GM12878 (cell line): ENCODE results near the gene CENPK. TPM values are rescaled to one million over a fixed set of nuclear protein-coding genes. Genes with fewer than 3 reads are reported as not detected.

Experiments
- ATAC-seq: fragments of 200-7000 bp; cut with Tn5 transposase; 3 replicates; pipeline ENCODE4 v1.9.1; 2020; ENCODE audit warnings: mild to moderate bottlenecking, moderate library complexity
- BruUV-seq: library from RNA; stranded (reverse); fragments of 400-500 nt; replicated peaks from 2 replicates; lab custom pipeline; 2021; lab: Mats Ljungman, UMichigan
- CTCF ChIA-PET: fragments of 300-600 bp; sonication (Branson Sonifier 250); formaldehyde crosslinking; extraction: SDS; loops from one replicate; lab custom pipeline; 2021; ENCODE audit warnings: inconsistent platforms; lab: Yijun Ruan, JAX
- POLR2A ChIA-PET: fragments of 350-600 bp; formaldehyde crosslinking; extraction: SDS; loops from one replicate; lab custom pipeline; 2021; ENCODE audit warnings: inconsistent platforms; lab: Charles Lee
- RAD21 ChIA-PET: fragments of 300-600 bp; sonication (Branson Sonifier 250); formaldehyde crosslinking; loops from one replicate; lab custom pipeline; 2023; ENCODE audit warnings: antibody characterized with exemption; ENCODE audit not compliant: unreplicated experiment; lab: Charles Lee
- SMC1A ChIA-PET: fragments of 300-600 bp; sonication (Branson Sonifier 250); formaldehyde crosslinking; loops from one replicate; lab custom pipeline; 2023; ENCODE audit not compliant: unreplicated experiment, uncharacterized antibody; lab: Charles Lee
- DNase-seq: peaks from one replicate; pipeline ENCODE4 v3.0.0-alpha.2; 2011; ENCODE audit warnings: low read depth, low spot score
- FAIRE-seq: peaks from 3 replicates; lab custom pipeline; 2011; peaks lifted over from hg19 to GRCh38; lab: Jason Lieb, UNC
- H2AFZ ChIP-seq: 2 replicates; pipeline ENCODE4 v1.6.0; 2011; ENCODE audit warnings: low read depth, low read length, control low read depth; ENCODE audit not compliant: control insufficient read depth
- H3K27ac ChIP-seq: 2 replicates; pipeline ENCODE4 v1.5.1; 2011; ENCODE audit warnings: control low read depth; ENCODE audit not compliant: control insufficient read depth, insufficient read depth
- H3K27me3 ChIP-seq, 2 experiments: replicated peaks in 1 of 2; 2 replicates each; pipeline versions ENCODE4 v1.6.0 to v1.6.1; 2011; ENCODE audit warnings: low read length in 1 of 2; ENCODE audit not compliant: control insufficient read depth in 2 of 2, insufficient read depth in 2 of 2
- H3K36me3 ChIP-seq, 2 experiments: 2 replicates each; pipeline ENCODE4 v1.5.1; 2011; ENCODE audit warnings: low read length in 1 of 2; ENCODE audit not compliant: control insufficient read depth in 2 of 2, insufficient read depth in 2 of 2
- H3K4me1 ChIP-seq: 2 replicates; pipeline ENCODE4 v1.6.1; 2011; ENCODE audit warnings: mild to moderate bottlenecking, low read length, moderate library complexity, mixed read lengths; ENCODE audit not compliant: control insufficient read depth, insufficient read depth
- H3K4me2 ChIP-seq: 2 replicates; pipeline ENCODE4 v1.6.0; 2011; ENCODE audit warnings: control low read depth; ENCODE audit not compliant: control insufficient read depth, insufficient read depth
- H3K4me3 ChIP-seq: fragments of 200-600 bp; sonication (generic); 2 replicates; pipeline ENCODE4 v1.5.1; 2016
- H3K79me2 ChIP-seq: 2 replicates; pipeline ENCODE4 v1.6.0; 2011; ENCODE audit warnings: low read length; ENCODE audit not compliant: control insufficient read depth, insufficient read depth
- H3K9ac ChIP-seq: 2 replicates; pipeline ENCODE4 v1.8.0; 2011; ENCODE audit warnings: low read length, control low read depth, mixed read lengths; ENCODE audit not compliant: control insufficient read depth, insufficient read depth
- H3K9me3 ChIP-seq: replicated peaks from 3 replicates; pipeline ENCODE4 v1.5.1; 2011; ENCODE audit warnings: mild to moderate bottlenecking, low read length; ENCODE audit not compliant: control insufficient read depth, insufficient read depth
- H4K20me1 ChIP-seq: 2 replicates; pipeline ENCODE4 v1.6.0; 2011; ENCODE audit not compliant: control insufficient read depth, insufficient read depth
- CEBPZ ChIP-seq: fragments of 150-350 bp; IDR thresholded peaks from 2 replicates; pipeline ENCODE4 v1.6.1; 2016; ENCODE audit warnings: low read depth, low read length
- CREM ChIP-seq: IDR thresholded peaks from 2 replicates; pipeline ENCODE4 v1.6.1; 2014; ENCODE audit warnings: antibody characterized with exemption, low read depth
- EED ChIP-seq: sonication (generic); IDR thresholded peaks from 2 replicates; pipeline ENCODE4 v1.6.1; 2016; ENCODE audit warnings: antibody characterized with exemption, low read depth
- IRF5 ChIP-seq: fragments of 450-650 bp; IDR thresholded peaks from 2 replicates; pipeline ENCODE4 v1.6.1; 2017; ENCODE audit warnings: borderline replicate concordance
- NFIC ChIP-seq: IDR thresholded peaks from 2 replicates; pipeline ENCODE4 v1.6.1; 2012; ENCODE audit warnings: low read depth, mild to moderate bottlenecking, inconsistent platforms, low read length, moderate library complexity
- PAX5 ChIP-seq: IDR thresholded peaks from 2 replicates; pipeline ENCODE4 v1.6.1; 2011; ENCODE audit warnings: low read depth, low read length, borderline replicate concordance
- RAD21 ChIP-seq: IDR thresholded peaks from 2 replicates; pipeline ENCODE4 v1.6.1; 2011; ENCODE audit warnings: mild to moderate bottlenecking, low read depth, low read length, moderate library complexity; ENCODE audit not compliant: insufficient read depth
- RBBP5 ChIP-seq: fragments of 200-600 bp; sonication (generic); conservative IDR thresholded peaks from 2 replicates; pipeline ENCODE4 v1.6.1; 2016
- SMAD5 ChIP-seq: IDR thresholded peaks from 2 replicates; pipeline ENCODE4 v1.6.1; 2016; ENCODE audit warnings: antibody characterized with exemption, low read depth
- SP1 ChIP-seq: IDR thresholded peaks from one replicate; pipeline ENCODE4 v1.6.1; 2011; ENCODE audit warnings: low read depth, low read length
- SREBF2 ChIP-seq: IDR thresholded peaks from 2 replicates; pipeline ENCODE4 v1.6.1; 2012; ENCODE audit warnings: mild to moderate bottlenecking, low read length
- SRF ChIP-seq, 2 experiments: IDR thresholded peaks; 2 replicates each; pipeline ENCODE4 v1.6.1; 2011; ENCODE audit warnings: low read depth in 2 of 2, low read length in 2 of 2, mild to moderate bottlenecking in 1 of 2, moderate library complexity in 1 of 2
- YBX1 ChIP-seq: fragments of 450-650 bp; IDR thresholded peaks from 2 replicates; pipeline ENCODE4 v1.6.1; 2016; ENCODE audit warnings: antibody characterized with exemption
- ZBTB4 ChIP-seq: fragments of 450-650 bp; formaldehyde crosslinking; IDR thresholded peaks from 2 replicates; pipeline ENCODE4 v1.4.0; 2022; ENCODE audit warnings: mild to moderate bottlenecking, moderate library complexity
- ZNF622 ChIP-seq: fragments of 450-650 bp; IDR thresholded peaks from 2 replicates; pipeline ENCODE4 v1.6.1; 2017; ENCODE audit warnings: mild to moderate bottlenecking, inconsistent platforms
- ZZZ3 ChIP-seq: IDR thresholded peaks from 2 replicates; pipeline ENCODE4 v1.6.1; 2011; ENCODE audit warnings: low read depth; ENCODE audit not compliant: control insufficient read depth, insufficient read length
- WGBS: methylation state at CpG from one replicate; pipeline ENCODE4 v1.1.6; 2016; ENCODE audit warnings: low lambda C conversion rate; ENCODE audit not compliant: insufficient replicate concordance, insufficient coverage; ENCODE audit errors: missing lambda C conversion rate; 5-methylcytosine and 5-hydroxymethylcytosine counted together
- in situ Hi-C: fragments of 300-500 bp; cut with MboI; formaldehyde crosslinking; loops from 9 replicates; pipeline ENCODE4 v1.14.3; 2018; ENCODE audit warnings: mixed read lengths
- intact Hi-C: fragments of 100-400 bp; cut with micrococcal nuclease; formaldehyde crosslinking; loops from one replicate; pipeline ENCODE4 v1.14.2; 2022; ENCODE audit not compliant: unreplicated experiment
- polyA plus RNA-seq, 11 experiments: library from polyadenylated mRNA; depleted of rRNA in 4 of 11; unstranded in 6 of 11; stranded (reverse) in 5 of 11; fragments of >200 nt; fragmentation: Nextera tagmentation in 4 of 11; fragmentation: Illumina TruSeq in 1 of 11; extraction: Ambion mirVana in 4 of 11; extraction: Trizol in 1 of 11; gene quantifications; 1 replicate in 1 of 11; 2 replicates in 10 of 11; pipeline versions ENCODE4 v1.2.1 to v1.2.3, GENCODE V29; 2011 to 2016; ENCODE audit warnings: inconsistent platforms in 2 of 11, missing spikeins in 2 of 11, low read depth in 1 of 11
- total RNA-seq, 4 experiments: library from RNA; depleted of rRNA in 3 of 4; stranded (reverse); fragments of >200 nt in 3 of 4; fragmentation: Illumina TruSeq in 1 of 4; extraction: Trizol in 1 of 4; gene quantifications; 2 replicates each; pipeline versions ENCODE4 v1.2.1 to v1.2.3, GENCODE V29; 2013 to 2021

Gene CENPK
- total and polyA plus RNA-seq, 10 of the 15 experiments (the other 5 are each of a cell fraction or from before 2014, with no cell fraction given), result 29.5 to 94.3 (median 43.2) TPM

- ChIA-PET RAD21 (interaction anchor here (0.6 to 7.7 kb wide), 64 partner anchors 8 to 1305 kb away, joined by 3 to 168 read pairs (median 4); partner anchors contain the start of genes CENPK, NLN, PPWD1 and SGTB), CTCF (interaction anchor here (0.6 to 7.7 kb wide), 60 partner anchors 10 to 1254 kb away, joined by 3 to 192 read pairs (median 4); partner anchors contain the start of genes CENPK, CWC27, PPWD1 and SREK1IP1), POLR2A (interaction anchor here (0.8 to 2.1 kb wide), 12 partner anchors 288 to 671 kb away, joined by 3 to 7 read pairs (median 4); no protein-coding TSS in a partner anchor), SMC1A (interaction anchor here (0.6 to 7.1 kb wide), 68 partner anchors 10 to 888 kb away, joined by 3 to 154 read pairs (median 4); partner anchors contain the start of genes CENPK and TRIM23)
- Histone ChIP-seq H3K4me3 (peak overlapping the region; percentile 79), H3K9me3 (no peaks in the 10 kb centered on the region), H3K9ac (peak overlapping the region; percentile 74), H3K4me1 (peaks cover 4% of the 10 kb centered on the region; the same call in 1 of the 2 replicates), H3K36me3 (no peaks in the 10 kb centered on the region), H2AFZ (peak overlapping the region; percentile 94), H3K27ac (peak overlapping the region; percentile 78), H3K4me2 (peak overlapping the region; percentile 99), H4K20me1 (no peaks in the 10 kb centered on the region), H3K79me2 (peaks cover 1% of the 10 kb centered on the region; the same call in 1 of the 2 replicates), H3K27me3 (no peaks in the 10 kb centered on the region)
- FAIRE-seq (peak; percentile 31), ATAC-seq (peak; percentile 21), DNase-seq (peak; percentile 17)
- no TSS peak for BruUV-seq
- in situ Hi-C loops, result loop anchor here (5.0 to 10.0 kb wide), 3 partner anchors 511 to 848 kb away; no protein-coding TSS in a partner anchor
- intact Hi-C loops, result loop anchor here (1.0 to 10.0 kb wide), 9 partner anchors 58 to 848 kb away; no protein-coding TSS in a partner anchor
- under 1% methylated on average over 12 of the region's 12 CpGs for WGBS
- no peak for TF ChIP-seq ZZZ3
- TF ChIP-seq ZNF622, result no peak
- no peak for TF ChIP-seq CREM
- TF ChIP-seq IRF5, result no peak
- no peak for TF ChIP-seq PAX5
- TF ChIP-seq CEBPZ, result no peak
- no peak for TF ChIP-seq SREBF2
- TF ChIP-seq RAD21, result no peak
- no peak for TF ChIP-seq SRF (IDR thresholded peaks at IDR 0.05; ENCODE audit: low read depth in 2 of 2, low read length in 2 of 2)
- no peak for TF ChIP-seq SP1
- TF ChIP-seq EED, result peak; percentile 47; the same call in 1 of the 2 replicates
- peak; percentile 98 for TF ChIP-seq RBBP5
- TF ChIP-seq ZBTB4 (CRISPR knock-in tag), result no peak
- TF ChIP-seq SMAD5, result no peak
- TF ChIP-seq NFIC, result peak; percentile 66
- no peak for TF ChIP-seq YBX1
Measured at GRCh38 chr5:65482736-65483545, 80.0 kb downstream of the CENPK start.
